CD14-positive monocyte (primary cell): Measurements from ENCODE around the gene CACNA1E. TPM values are rescaled to one million over a fixed set of nuclear protein-coding genes. Genes with fewer than 3 reads are reported as not detected.

Experiments used
- DNase-seq, 3 donors: peaks; one replicate each; pipeline ENCODE4 v3.0.0-alpha.2; 2011 to 2022
- H2AFZ ChIP-seq: 2 replicates; pipeline ENCODE4 v1.6.0; 2012; ENCODE audit warnings: mild to moderate bottlenecking, low read depth, low read length, inconsistent platforms; ENCODE audit not compliant: insufficient read depth, poor library complexity, severe bottlenecking
- H3K27ac ChIP-seq, 2 donors: 1 replicate in 1 of 2; 2 replicates in 1 of 2; pipeline ENCODE4 v1.5.1; 2012 to 2013; ENCODE audit warnings: low read length in 2 of 2, control low read depth in 1 of 2, inconsistent platforms in 1 of 2, low read depth in 1 of 2, mild to moderate bottlenecking in 1 of 2
- H3K27me3 ChIP-seq, 2 donors: one replicate each; pipeline versions ENCODE4 v1.6.0 to v1.6.1; 2011 to 2013; ENCODE audit warnings: low read length in 2 of 2; ENCODE audit not compliant: control insufficient read depth in 2 of 2, insufficient read depth in 2 of 2
- H3K36me3 ChIP-seq, 2 donors: replicated peaks in 1 of 2; 1 replicate in 1 of 2; 2 replicates in 1 of 2; pipeline versions ENCODE4 v1.5.1 to v1.6.1; 2012 to 2013; ENCODE audit warnings: low read length in 2 of 2, control low read depth in 1 of 2, inconsistent platforms in 1 of 2, mild to moderate bottlenecking in 1 of 2; ENCODE audit not compliant: insufficient read depth in 2 of 2, control insufficient read depth in 1 of 2
- H3K4me1 ChIP-seq, 2 donors: 1 replicate in 1 of 2; 2 replicates in 1 of 2; pipeline versions ENCODE4 v1.5.1 to v1.6.1; 2012 to 2013; ENCODE audit warnings: low read length in 2 of 2, control low read depth in 1 of 2, inconsistent platforms in 1 of 2, mild to moderate bottlenecking in 1 of 2, moderate library complexity in 1 of 2; ENCODE audit not compliant: insufficient read depth in 2 of 2, control insufficient read depth in 1 of 2
- H3K4me2 ChIP-seq: replicated peaks from 2 replicates; pipeline ENCODE3; 2012; ENCODE audit warnings: low read length, moderate library complexity, mild to moderate bottlenecking; ENCODE audit not compliant: poor library complexity, severe bottlenecking; ENCODE audit errors: extremely low read depth
- H3K4me3 ChIP-seq, 3 experiments: fragments of 200-600 bp in 1 of 3; sonication (generic) in 1 of 3; replicated peaks in 1 of 3; 1 replicate in 2 of 3; 2 replicates in 1 of 3; pipeline ENCODE4 v1.5.1; 2011 to 2013; ENCODE audit warnings: low read length in 3 of 3, mild to moderate bottlenecking in 3 of 3, control low read depth in 2 of 3, low read depth in 2 of 3, inconsistent platforms in 1 of 3, moderate library complexity in 1 of 3
- H3K79me2 ChIP-seq: 2 replicates; pipeline ENCODE4 v1.6.0; 2012; ENCODE audit warnings: mild to moderate bottlenecking, control low read depth, inconsistent platforms, low read length, moderate library complexity; ENCODE audit not compliant: insufficient read depth
- H3K9ac ChIP-seq: 2 replicates; pipeline ENCODE4 v1.6.0; 2017; ENCODE audit warnings: low read length, mild to moderate bottlenecking; ENCODE audit not compliant: insufficient read depth, poor library complexity, severe bottlenecking
- H3K9me3 ChIP-seq, 2 donors: replicated peaks in 1 of 2; 1 replicate in 1 of 2; 2 replicates in 1 of 2; pipeline versions ENCODE4 v1.5.1 to v1.6.1; 2012 to 2013; ENCODE audit warnings: low read length in 2 of 2, control low read depth in 1 of 2; ENCODE audit not compliant: control insufficient read depth in 1 of 2, insufficient read depth in 1 of 2
- H4K20me1 ChIP-seq: 2 replicates; pipeline ENCODE4 v1.6.0; 2012; ENCODE audit warnings: mild to moderate bottlenecking, low read length, control low read depth, moderate library complexity; ENCODE audit not compliant: insufficient read depth
- H3K27ac Mint-ChIP-seq, 7 donors: one replicate each; pipeline ENCODE4 v1.8.0; 2020; ENCODE audit warnings: mild to moderate bottlenecking in 7 of 7, mixed read lengths in 7 of 7, moderate library complexity in 6 of 7, inconsistent platforms in 2 of 7
- H3K27me3 Mint-ChIP-seq, 3 donors: one replicate each; pipeline ENCODE4 v1.8.0; 2021 to 2022; ENCODE audit warnings: low read depth in 3 of 3, mild to moderate bottlenecking in 3 of 3, mixed read lengths in 3 of 3, moderate library complexity in 3 of 3, inconsistent platforms in 1 of 3
- H3K36me3 Mint-ChIP-seq, 2 donors: one replicate each; pipeline ENCODE4 v1.8.0; 2020; ENCODE audit warnings: mixed read lengths in 2 of 2, inconsistent platforms in 1 of 2, mild to moderate bottlenecking in 1 of 2
- H3K4me1 Mint-ChIP-seq: one replicate; pipeline ENCODE4 v1.8.0; 2020; ENCODE audit warnings: mild to moderate bottlenecking, mixed read lengths
- H3K4me3 Mint-ChIP-seq, 2 donors: one replicate each; pipeline ENCODE4 v1.8.0; 2020; ENCODE audit warnings: mild to moderate bottlenecking in 2 of 2, mixed read lengths in 2 of 2, moderate library complexity in 1 of 2
- H3K9me3 Mint-ChIP-seq, 7 donors: one replicate each; pipeline ENCODE4 v1.8.0; 2020 to 2022; ENCODE audit warnings: mixed read lengths in 7 of 7, mild to moderate bottlenecking in 6 of 7, moderate library complexity in 6 of 7, inconsistent platforms in 2 of 7
- CTCF ChIP-seq: fragments of 200-600 bp; IDR thresholded peaks from one replicate; pipeline ENCODE4 v1.8.0; 2022; ENCODE audit warnings: antibody characterized with exemption, mild to moderate bottlenecking
- WGBS: methylation state at CpG from one replicate; pipeline ENCODE4 v1.1.5; 2013; ENCODE audit warnings: missing lambda C conversion rate; ENCODE audit not compliant: insufficient coverage; 5-methylcytosine and 5-hydroxymethylcytosine counted together
- intact Hi-C, 2 donors: fragments of 100-400 bp; cut with micrococcal nuclease; formaldehyde crosslinking; loops; one replicate each; pipeline versions ENCODE4 v1.15.0 to v1.15.1; 2023
- polyA plus RNA-seq, 3 donors: library from polyadenylated mRNA; depleted of rRNA in 1 of 3; unstranded in 2 of 3; stranded (reverse) in 1 of 3; fragments of 300-500 nt in 2 of 3; fragments of >200 nt in 1 of 3; fragmentation: Illumina TruSeq in 2 of 3; gene quantifications; 1 replicate in 2 of 3; 2 replicates in 1 of 3; pipeline ENCODE4 v1.2.3, GENCODE V29; 2012 to 2021

CACNA1E gene
- polyA plus RNA-seq, 3 donors, result 0.04 TPM; not detected in 2

DNA sequence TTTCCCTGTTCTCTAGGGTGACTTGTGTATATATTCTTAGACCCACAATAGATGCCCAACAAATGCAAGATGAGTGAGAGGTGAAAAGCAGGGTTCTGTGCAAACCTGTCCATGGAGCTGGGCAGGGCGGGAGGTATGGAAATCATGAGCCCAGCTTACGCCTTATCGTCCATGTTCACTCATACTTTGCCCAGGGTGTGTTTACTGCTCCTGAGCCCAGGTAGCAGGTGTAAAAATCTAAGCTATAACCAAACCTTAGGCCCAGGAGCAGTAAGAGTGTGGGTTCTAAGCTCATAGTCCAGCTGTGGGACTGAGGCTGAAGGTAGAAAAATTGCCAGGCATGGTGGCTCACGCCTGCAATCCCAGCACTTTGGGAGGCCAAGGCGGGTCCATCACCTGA is 48.1 kb downstream of the CACNA1E start:
- Mint-ChIP-seq H3K4me1 (no peaks in the 10 kb centered on the region), H3K27ac (no peak overlapping the region), H3K36me3 (no peaks in the 10 kb centered on the region), H3K9me3 (peaks cover 14 to 25% (median 19%) of the 10 kb centered on the region in 7 donors), H3K4me3 (no peak overlapping the region), H3K27me3 (peaks cover 0 to 15% (median 12%) of the 10 kb centered on the region in 3 donors)
- H3K79me2 ChIP-seq, result no peaks in the 10 kb centered on the region
- H3K27ac ChIP-seq, result no peak overlapping the region
- no peak for TF ChIP-seq CTCF
- WGBS, result 96% methylated on average over 3 of the region's 5 CpGs
- intact Hi-C loops, result no loop called here
- no peaks in the 10 kb centered on the region for H3K4me1 ChIP-seq
- H3K9ac ChIP-seq, result no peak overlapping the region
- H4K20me1 ChIP-seq, result no peaks in the 10 kb centered on the region
- no peak overlapping the region for H3K4me3 ChIP-seq
- H3K27me3 ChIP-seq, result peaks cover 0 to 2% of the 10 kb centered on the region in 2 donors
- no peak for DNase-seq
- no peaks in the 10 kb centered on the region for H3K36me3 ChIP-seq
- H2AFZ ChIP-seq, result no peak overlapping the region
- H3K4me2 ChIP-seq, result no peak overlapping the region
- H3K9me3 ChIP-seq, result peaks cover 8 to 16% of the 10 kb centered on the region in 2 donors

GRCh38 chr1:181531951-181532600 is 48.8 kb downstream of the CACNA1E start:
- intact Hi-C loops, result no loop called here
- 88% methylated on average over 3 of the region's 3 CpGs for WGBS
- Mint-ChIP-seq H3K9me3 (peaks cover 14 to 25% (median 19%) of the 10 kb centered on the region in 7 donors), H3K4me1 (no peaks in the 10 kb centered on the region), H3K27me3 (peaks cover 0 to 15% (median 13%) of the 10 kb centered on the region in 3 donors), H3K36me3 (no peaks in the 10 kb centered on the region), H3K4me3 (peak overlapping the region in 1 of 2 donors; percentile 1), H3K27ac (no peak overlapping the region)
- no peaks in the 10 kb centered on the region for H3K36me3 ChIP-seq
- no peak for DNase-seq
- H3K9me3 ChIP-seq, result peaks cover 8 to 16% of the 10 kb centered on the region in 2 donors
- H3K4me1 ChIP-seq, result no peaks in the 10 kb centered on the region
- no peak overlapping the region for H3K4me3 ChIP-seq
- H3K9ac ChIP-seq, result no peak overlapping the region
- no peaks in the 10 kb centered on the region for H4K20me1 ChIP-seq
- no peak overlapping the region for H2AFZ ChIP-seq
- no peaks in the 10 kb centered on the region for H3K79me2 ChIP-seq
- peaks cover 0 to 2% of the 10 kb centered on the region in 2 donors for H3K27me3 ChIP-seq
- no peak overlapping the region for H3K4me2 ChIP-seq
- no peak overlapping the region for H3K27ac ChIP-seq
- no peak for TF ChIP-seq CTCF
